HG02642 (cell line): ENCODE data around the gene INO80.
A peak's percentile ranks its signal among the peaks of the same experiment; 100 is the strongest.

Source experiments
- ATAC-seq: cut with Tn5 transposase; IDR thresholded peaks from one replicate; pipeline ENCODE4 v1.9.1; 2021; ENCODE audit warnings: mild to moderate bottlenecking; ENCODE audit not compliant: unreplicated experiment, poor library complexity

INO80 gene

GRCh38 chr15:41055706-41056105 lies 60.4 kb downstream of the INO80 start:
- no peak for ATAC-seq

DNA sequence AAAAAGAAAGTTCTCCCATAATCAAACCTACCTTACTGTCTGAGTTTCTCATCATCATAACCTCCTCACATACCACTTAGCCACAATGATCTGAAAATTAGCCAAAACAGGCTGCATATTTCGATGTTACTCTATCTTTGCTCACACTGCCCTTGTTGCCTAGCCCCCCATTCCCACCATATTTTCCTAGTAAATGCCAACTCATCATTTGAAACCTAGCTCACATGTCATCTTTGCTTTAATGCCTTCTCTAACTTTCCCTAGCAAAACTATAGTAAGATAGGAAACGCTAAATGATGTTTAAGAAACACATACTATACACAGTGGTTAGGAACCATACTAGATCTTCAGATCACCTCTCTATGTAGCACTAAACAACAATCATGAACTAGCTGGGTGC lies 64.9 kb downstream of the INO80 start:
- ATAC-seq: no peak

GRCh38 chr15:41048852-41049251 lies 67.2 kb downstream of the INO80 start:
- ATAC-seq: no peak

- ATAC-seq: no peak
These were observed 67.7 kb downstream of the INO80 start for GRCh38 chr15:41048397-41048796.

DNA sequence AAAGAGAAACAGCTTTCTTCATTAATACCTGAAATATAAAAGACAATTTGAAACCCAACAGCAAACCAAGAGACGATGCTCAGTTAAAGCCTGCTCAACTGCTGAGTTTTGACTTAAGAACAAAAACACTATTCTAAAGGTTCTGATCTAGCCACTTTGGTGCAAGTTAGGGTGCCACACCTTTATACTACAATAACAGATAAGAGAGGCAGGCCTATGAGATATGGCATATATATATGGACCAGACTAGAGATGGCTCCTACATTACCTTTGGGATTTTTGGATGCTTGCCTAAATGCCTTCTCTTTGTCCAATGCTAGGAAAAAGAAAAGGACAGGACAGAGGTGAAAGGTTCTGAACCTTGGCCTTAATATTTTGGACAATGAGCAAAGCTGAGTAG lies 68.6 kb downstream of the INO80 start:
- no peak for ATAC-seq

GRCh38 chr15:41043276-41043951 lies 72.7 kb downstream of the INO80 start:
- no peak for ATAC-seq

- ATAC-seq: no peak
These were observed 73.2 kb downstream of the INO80 start for GRCh38 chr15:41042851-41043250.

GRCh38 chr15:41039121-41039520 lies 77.0 kb downstream of the INO80 start:
- ATAC-seq: no peak

- ATAC-seq: no peak
These were observed 84.1 kb downstream of the INO80 start for GRCh38 chr15:41032079-41032328.

- no peak for ATAC-seq
These were observed 84.6 kb downstream of the INO80 start for GRCh38 chr15:41031232-41032078.

DNA sequence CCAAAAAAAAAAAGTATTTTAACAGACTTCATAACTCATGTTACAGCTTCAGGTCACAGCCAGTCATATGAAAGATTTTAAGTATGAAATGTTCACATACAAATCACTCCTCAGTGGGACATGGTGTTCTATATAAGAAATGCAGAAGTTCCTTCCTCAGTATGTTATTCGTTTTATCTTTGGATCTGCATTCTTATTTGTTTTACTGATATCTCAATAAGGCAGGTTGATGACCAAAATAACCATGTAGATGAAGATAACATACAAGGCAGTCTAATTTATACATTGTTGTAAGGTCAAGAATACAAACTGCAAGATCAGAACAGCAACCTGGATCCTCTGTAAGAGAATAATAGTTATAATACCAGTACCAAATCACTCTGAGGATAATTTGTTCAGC lies 87.2 kb downstream of the INO80 start:
- no peak for ATAC-seq

- ATAC-seq: no peak
These were observed 90.7 kb downstream of the INO80 start for GRCh38 chr15:41025393-41025792.

DNA sequence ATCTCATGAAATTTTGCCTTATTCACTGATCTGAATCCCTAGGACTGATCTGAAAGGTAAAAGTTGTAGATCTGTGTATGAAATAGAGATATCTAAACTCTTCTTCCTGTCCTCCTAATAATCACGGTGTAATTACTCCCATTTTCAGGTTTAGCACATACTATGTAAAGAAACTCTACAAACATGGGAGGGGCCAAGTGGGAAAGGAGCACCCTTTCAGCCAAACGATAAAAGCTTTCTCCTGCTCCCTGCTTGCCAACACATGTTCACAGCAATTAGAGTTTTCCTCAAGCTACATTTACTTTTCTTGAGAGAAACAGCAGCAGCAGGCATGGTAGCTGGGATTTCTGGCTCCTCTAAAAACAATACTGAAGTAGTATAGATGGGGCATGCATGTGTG lies 91.2 kb downstream of the INO80 start:
- no peak for ATAC-seq

DNA sequence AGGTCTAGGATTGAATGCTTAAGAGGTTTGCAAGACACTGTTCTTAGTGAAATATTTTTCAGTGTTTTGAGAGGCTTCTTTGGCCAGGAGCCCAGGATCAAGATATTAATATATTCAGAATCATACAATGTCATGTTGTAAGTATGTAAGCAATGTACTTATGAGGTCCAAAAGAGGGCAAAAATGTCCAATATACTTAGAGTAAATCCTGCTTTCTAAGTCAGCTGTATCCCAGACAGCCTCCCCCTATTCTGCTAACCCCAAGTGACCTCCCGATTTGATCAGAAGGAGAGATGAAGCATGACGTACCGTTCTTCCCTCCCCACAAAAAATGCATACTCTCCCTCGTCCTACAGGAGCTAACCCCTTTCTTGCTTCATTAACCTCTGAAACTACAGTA lies 91.9 kb downstream of the INO80 start:
- ATAC-seq: no peak

DNA sequence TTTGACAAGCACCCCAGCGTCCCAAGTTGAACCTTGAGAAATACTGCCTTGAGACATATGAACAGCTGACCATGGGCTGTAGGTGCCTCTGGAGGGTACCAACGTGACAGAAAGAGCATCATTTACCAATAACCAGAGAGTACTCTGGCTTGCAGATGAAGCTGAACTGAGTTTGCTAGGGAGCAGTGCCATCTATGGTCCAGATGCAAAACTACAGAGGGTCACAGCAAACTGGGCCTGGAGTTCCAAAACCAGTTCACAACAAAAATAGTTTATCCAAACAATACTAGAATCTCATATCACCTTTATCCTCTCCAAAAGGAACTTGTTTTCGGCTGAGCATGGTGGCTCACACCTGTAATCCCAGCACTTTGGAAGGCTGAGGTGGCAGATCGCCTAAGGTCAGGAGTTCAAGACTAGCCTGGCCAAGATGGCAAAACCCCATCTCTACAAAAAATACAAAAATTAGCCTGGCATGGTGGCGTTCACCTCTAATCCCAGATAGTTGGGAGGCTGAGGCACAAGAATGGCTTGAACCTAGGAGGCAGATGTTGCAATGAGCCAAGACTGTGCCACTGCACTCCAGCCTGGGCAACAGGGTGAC lies 93.5 kb downstream of the INO80 start:
- no peak for ATAC-seq

GRCh38 chr15:41020829-41021228 lies 95.3 kb downstream of the INO80 start:
- no peak for ATAC-seq

GRCh38 chr15:41020311-41020710 lies 95.8 kb downstream of the INO80 start:
- no peak for ATAC-seq

DNA sequence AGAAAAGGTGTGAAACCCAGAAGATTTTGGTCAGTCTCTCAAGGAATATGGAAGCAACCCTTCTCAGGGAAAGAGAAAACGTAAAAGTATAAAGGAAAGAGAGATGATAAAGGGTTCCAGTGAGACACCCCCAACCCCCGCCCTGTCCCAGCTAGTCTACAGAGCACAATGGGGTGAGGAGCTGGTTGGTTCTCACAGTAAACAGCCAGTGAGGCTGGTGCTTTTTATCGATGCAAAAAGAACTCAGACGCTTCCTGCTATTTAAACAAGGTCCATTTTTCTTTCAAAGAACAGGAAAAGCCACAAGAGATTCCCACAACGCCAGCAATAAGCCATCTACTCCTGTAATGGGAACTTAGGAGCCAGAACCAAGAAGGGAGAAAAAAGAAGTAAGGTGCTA lies 96.9 kb downstream of the INO80 start:
- ATAC-seq: no peak

DNA sequence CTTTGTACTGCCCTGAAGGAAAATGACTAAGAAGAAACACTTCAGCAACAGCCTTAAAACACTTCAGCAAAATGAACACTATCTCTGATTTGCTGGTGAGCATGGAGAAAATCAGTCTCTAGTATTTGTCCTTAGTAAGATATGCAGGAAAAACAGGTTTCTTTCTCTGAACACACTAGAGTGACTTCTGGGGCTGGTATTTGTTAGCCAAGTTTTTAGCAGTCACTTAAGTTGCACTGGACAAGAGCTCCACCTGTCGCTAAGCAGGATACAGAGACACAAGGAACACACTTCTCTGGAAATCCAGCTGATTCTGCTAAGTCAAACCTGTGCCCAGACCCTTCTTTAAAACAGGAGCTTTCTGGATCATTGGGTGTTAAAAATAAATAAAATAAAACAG lies 97.5 kb downstream of the INO80 start:
- ATAC-seq: no peak

DNA sequence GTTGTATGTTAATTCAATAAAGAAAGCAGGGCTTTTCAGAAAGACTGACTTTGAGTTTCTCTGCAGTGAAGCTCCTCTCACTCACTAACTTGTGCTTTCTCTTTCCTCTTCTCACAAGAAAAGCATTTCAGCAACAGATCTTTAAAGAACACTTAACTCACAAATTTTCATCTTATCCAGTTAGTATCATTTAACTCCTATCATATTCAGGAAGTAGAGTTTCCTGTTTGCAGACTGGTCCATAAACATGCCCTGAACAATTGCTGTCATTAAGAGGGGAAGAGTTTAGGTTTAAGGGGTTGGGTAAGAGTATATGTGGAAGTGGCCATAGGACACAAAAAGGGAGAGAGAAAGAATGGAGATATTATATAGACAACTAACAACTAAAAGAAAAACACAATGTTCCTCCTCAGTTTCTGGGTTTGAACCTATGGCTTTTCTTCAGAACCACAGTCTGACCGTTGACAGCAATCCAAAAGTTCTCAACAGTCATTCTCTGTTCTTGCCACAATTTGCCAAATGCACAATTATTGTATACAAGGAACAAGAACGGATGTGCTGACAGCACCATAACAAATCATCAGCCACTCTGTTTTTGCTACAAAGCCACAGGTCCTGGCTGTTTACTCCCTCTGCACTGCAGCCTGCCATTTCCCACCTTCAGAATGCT lies 98.9 kb downstream of the INO80 start:
- ATAC-seq: no peak

DNA sequence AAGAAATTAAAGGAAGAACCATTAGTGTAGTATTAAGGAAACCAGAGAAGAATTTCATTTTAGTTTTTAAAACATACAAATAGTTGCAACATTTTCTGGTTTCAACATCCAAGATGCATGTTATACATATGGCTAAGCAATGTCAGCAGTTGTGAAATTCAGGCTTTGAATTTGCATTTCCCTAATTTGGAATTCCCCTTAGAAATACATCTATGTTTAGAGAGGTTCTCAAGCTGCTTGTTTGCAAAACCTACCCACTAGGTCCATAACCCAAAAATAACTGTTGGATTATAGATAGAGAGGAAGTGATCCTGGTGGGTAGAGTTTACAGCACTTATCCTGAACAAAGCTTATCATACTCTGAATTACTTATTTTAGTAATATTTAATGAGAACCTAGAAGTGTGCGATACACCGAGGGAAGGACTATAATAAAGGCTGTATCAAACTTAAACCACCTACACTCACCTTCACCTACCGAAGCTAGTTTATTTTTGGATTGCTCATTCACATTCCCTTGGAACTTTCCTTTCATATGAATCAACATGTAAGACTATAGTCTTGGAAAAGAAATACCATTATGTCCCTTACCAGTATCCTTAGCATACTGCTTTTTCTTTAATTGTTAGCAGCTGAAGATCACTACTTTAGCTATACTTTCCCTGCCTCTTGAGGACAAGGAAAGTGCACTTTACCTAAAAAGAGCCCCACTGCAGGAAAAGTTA lies 102.2 kb downstream of the INO80 start:
- ATAC-seq: peak; percentile 60
